ENCODE data around the gene RAPGEF5.

RAPGEF5 gene

DNA sequence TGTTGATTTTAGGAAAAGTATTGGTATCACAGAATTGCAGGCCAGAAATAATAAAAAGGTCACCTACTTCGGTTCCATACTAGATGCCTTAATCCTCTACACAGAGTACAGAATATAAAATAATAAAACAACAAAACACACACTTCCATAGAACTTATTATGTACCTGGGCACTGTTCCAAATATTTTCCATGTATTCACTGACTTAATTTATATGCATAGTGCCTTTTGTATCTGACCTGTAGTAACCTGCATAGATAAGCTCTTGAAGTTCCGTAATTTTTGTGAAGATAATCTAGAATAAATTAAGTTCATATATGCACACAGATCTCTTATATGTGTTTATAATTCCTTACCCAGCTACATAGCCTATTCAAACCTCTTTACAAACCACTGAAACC lies 78.3 kb downstream of the RAPGEF5 start:
- H3K4me2 ChIP-seq (ENCODE audit: low read length): no peak overlapping the region

GRCh38 chr7:22277375-22277774 lies 79.6 kb downstream of the RAPGEF5 start:
- Histone ChIP-seq H2AK5ac (ENCODE audit: low read length) (no peak overlapping the region), H3K27ac (ENCODE audit: low read depth, low read length) (no peak overlapping the region), H3K18ac (ENCODE audit: low read length) (no peak overlapping the region), H3K4me3 (ENCODE audit: low read depth, low read length) (no peak overlapping the region), H3K27me3 (ENCODE audit: insufficient read depth, low read length) (no peaks in the 10 kb centered on the region), H3K9me3 (ENCODE audit: insufficient read depth, low read depth, low read length) (no peaks in the 10 kb centered on the region), H2BK12ac (ENCODE audit: low read length) (no peak overlapping the region), H2BK120ac (ENCODE audit: insufficient read depth, low read length, poor library complexity) (no peak overlapping the region), H4K8ac (ENCODE audit: low read depth, low read length) (no peak overlapping the region), H4K91ac (ENCODE audit: low read depth, low read length) (no peak overlapping the region), H3K23ac (ENCODE audit: low read length) (no peak overlapping the region), H3K79me2 (ENCODE audit: control insufficient read depth, insufficient read depth, low read length, poor library complexity) (no peaks in the 10 kb centered on the region), H3K14ac (ENCODE audit: low read length) (no peak overlapping the region), H2AFZ (ENCODE audit: insufficient read depth, low read length, poor library complexity) (no peak overlapping the region), H3K36me3 (ENCODE audit: control insufficient read depth in 1 of 2, insufficient read depth in 2 of 2, low read length in 2 of 2) (no peaks in the 10 kb centered on the region), H3K4me2 (ENCODE audit: low read length) (no peak overlapping the region), H3K4me1 (ENCODE audit: control insufficient read depth in 1 of 2, insufficient read depth in 2 of 2, low read length in 2 of 2) (no peaks in the 10 kb centered on the region), H3K9ac (ENCODE audit: low read length) (no peak overlapping the region), H3K79me1 (ENCODE audit: low read length) (no peaks in the 10 kb centered on the region), H4K12ac (ENCODE audit: low read depth, low read length) (no peak overlapping the region), H3K4ac (ENCODE audit: low read depth, low read length) (no peak overlapping the region), H2BK5ac (ENCODE audit: low read depth, low read length, poor library complexity) (no peak overlapping the region)
- WGBS (ENCODE audit: extremely low coverage, insufficient coverage, insufficient read length): no CpG with 5 or more reads among the region's 4 CpGs
- DNase-seq: no peak

More for the DNA sequence above, 78.3 kb downstream of the RAPGEF5 start:
- Histone ChIP-seq H3K27ac (ENCODE audit: low read depth, low read length) (no peak overlapping the region), H2BK5ac (ENCODE audit: low read depth, low read length, poor library complexity) (no peak overlapping the region), H3K4ac (ENCODE audit: low read depth, low read length) (no peak overlapping the region), H3K4me3 (ENCODE audit: low read depth, low read length) (no peak overlapping the region), H3K79me2 (ENCODE audit: control insufficient read depth, insufficient read depth, low read length, poor library complexity) (no peaks in the 10 kb centered on the region), H2AK5ac (ENCODE audit: low read length) (no peak overlapping the region), H3K9me3 (ENCODE audit: insufficient read depth, low read depth, low read length) (no peaks in the 10 kb centered on the region), H2BK120ac (ENCODE audit: insufficient read depth, low read length, poor library complexity) (no peak overlapping the region), H3K79me1 (ENCODE audit: low read length) (no peaks in the 10 kb centered on the region), H2AFZ (ENCODE audit: insufficient read depth, low read length, poor library complexity) (no peak overlapping the region), H3K4me1 (ENCODE audit: control insufficient read depth in 1 of 2, insufficient read depth in 2 of 2, low read length in 2 of 2) (no peaks in the 10 kb centered on the region), H3K23ac (ENCODE audit: low read length) (no peak overlapping the region), H3K36me3 (ENCODE audit: control insufficient read depth in 1 of 2, insufficient read depth in 2 of 2, low read length in 2 of 2) (no peaks in the 10 kb centered on the region), H4K12ac (ENCODE audit: low read depth, low read length) (no peak overlapping the region), H3K14ac (ENCODE audit: low read length) (no peak overlapping the region), H3K27me3 (ENCODE audit: insufficient read depth, low read length) (no peaks in the 10 kb centered on the region), H3K9ac (ENCODE audit: low read length) (no peak overlapping the region), H4K91ac (ENCODE audit: low read depth, low read length) (no peak overlapping the region), H2BK12ac (ENCODE audit: low read length) (no peak overlapping the region), H4K8ac (ENCODE audit: low read depth, low read length) (no peak overlapping the region), H3K18ac (ENCODE audit: low read length) (no peak overlapping the region)
- no CpG with 5 or more reads among the region's 2 CpGs for WGBS (ENCODE audit: extremely low coverage, insufficient coverage, insufficient read length)
- no peak for DNase-seq

- no peak overlapping the region for H2AFZ ChIP-seq (ENCODE audit: insufficient read depth, low read length, poor library complexity)
- no peak overlapping the region for H2BK120ac ChIP-seq (ENCODE audit: insufficient read depth, low read length, poor library complexity)
- H3K14ac ChIP-seq (ENCODE audit: low read length): no peak overlapping the region
- no peak overlapping the region for H4K91ac ChIP-seq (ENCODE audit: low read depth, low read length)
- no peak overlapping the region for H2BK5ac ChIP-seq (ENCODE audit: low read depth, low read length, poor library complexity)
- no peaks in the 10 kb centered on the region for H3K79me2 ChIP-seq (ENCODE audit: control insufficient read depth, insufficient read depth, low read length, poor library complexity)
- no peaks in the 10 kb centered on the region for H3K9me3 ChIP-seq (ENCODE audit: insufficient read depth, low read depth, low read length)
- H4K8ac ChIP-seq (ENCODE audit: low read depth, low read length): no peak overlapping the region
- H3K4me1 ChIP-seq (ENCODE audit: control insufficient read depth in 1 of 2, insufficient read depth in 2 of 2, low read length in 2 of 2): no peaks in the 10 kb centered on the region
- no peak overlapping the region for H4K12ac ChIP-seq (ENCODE audit: low read depth, low read length)
- no peak overlapping the region for H3K23ac ChIP-seq (ENCODE audit: low read length)
- H3K18ac ChIP-seq (ENCODE audit: low read length): no peak overlapping the region
- no peaks in the 10 kb centered on the region for H3K79me1 ChIP-seq (ENCODE audit: low read length)
- no peak overlapping the region for H3K4me3 ChIP-seq (ENCODE audit: low read depth, low read length)
- H3K4me2 ChIP-seq (ENCODE audit: low read length): no peak overlapping the region
- no peak overlapping the region for H2BK12ac ChIP-seq (ENCODE audit: low read length)
- H3K4ac ChIP-seq (ENCODE audit: low read depth, low read length): no peak overlapping the region
- no peak overlapping the region for H2AK5ac ChIP-seq (ENCODE audit: low read length)
- H3K27me3 ChIP-seq (ENCODE audit: insufficient read depth, low read length): no peaks in the 10 kb centered on the region
- no CpG with 5 or more reads among the region's 2 CpGs for WGBS (ENCODE audit: extremely low coverage, insufficient coverage, insufficient read length)
- H3K9ac ChIP-seq (ENCODE audit: low read length): no peak overlapping the region
- H3K27ac ChIP-seq (ENCODE audit: low read depth, low read length): no peak overlapping the region
- H3K36me3 ChIP-seq (ENCODE audit: control insufficient read depth in 1 of 2, insufficient read depth in 2 of 2, low read length in 2 of 2): no peaks in the 10 kb centered on the region
- no peak for DNase-seq
Observed at GRCh38 chr7:22275661-22276060, 81.3 kb downstream of the RAPGEF5 start.

DNA sequence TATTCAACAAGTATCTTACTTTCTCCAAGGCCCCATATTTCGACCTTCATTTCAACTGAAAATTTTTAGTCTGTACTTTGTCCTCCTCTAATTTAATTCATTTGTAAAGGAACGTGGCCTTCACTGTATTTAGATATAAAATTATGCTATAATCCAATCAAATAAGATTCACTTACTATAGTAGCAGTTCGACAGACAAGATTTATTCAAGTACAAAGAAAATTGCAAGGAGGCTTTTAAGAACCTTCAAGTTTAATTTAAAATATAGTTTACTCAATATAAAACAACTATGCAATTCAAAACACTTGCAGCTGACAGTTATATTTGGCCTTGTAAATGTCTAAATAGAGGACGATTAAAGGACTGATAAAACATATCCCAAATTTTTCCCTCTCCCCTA lies 85.6 kb downstream of the RAPGEF5 start:
- H3K4me2 ChIP-seq (ENCODE audit: low read length): no peak overlapping the region
- H3K9me3 ChIP-seq (ENCODE audit: insufficient read depth, low read depth, low read length): no peaks in the 10 kb centered on the region
- no peak overlapping the region for H2AK5ac ChIP-seq (ENCODE audit: low read length)
- H3K9ac ChIP-seq (ENCODE audit: low read length): no peak overlapping the region
- H3K79me1 ChIP-seq (ENCODE audit: low read length): no peaks in the 10 kb centered on the region
- H3K14ac ChIP-seq (ENCODE audit: low read length): no peak overlapping the region
- WGBS (ENCODE audit: extremely low coverage, insufficient coverage, insufficient read length): no CpG with 5 or more reads among the region's 4 CpGs
- H2AFZ ChIP-seq (ENCODE audit: insufficient read depth, low read length, poor library complexity): no peak overlapping the region
- H3K4me1 ChIP-seq (ENCODE audit: control insufficient read depth in 1 of 2, insufficient read depth in 2 of 2, low read length in 2 of 2): no peaks in the 10 kb centered on the region
- no peak overlapping the region for H3K27ac ChIP-seq (ENCODE audit: low read depth, low read length)
- H2BK5ac ChIP-seq (ENCODE audit: low read depth, low read length, poor library complexity): no peak overlapping the region
- no peak overlapping the region for H3K4ac ChIP-seq (ENCODE audit: low read depth, low read length)
- no peak overlapping the region for H4K12ac ChIP-seq (ENCODE audit: low read depth, low read length)
- no peak overlapping the region for H3K23ac ChIP-seq (ENCODE audit: low read length)
- H4K8ac ChIP-seq (ENCODE audit: low read depth, low read length): no peak overlapping the region
- H3K79me2 ChIP-seq (ENCODE audit: control insufficient read depth, insufficient read depth, low read length, poor library complexity): no peaks in the 10 kb centered on the region
- no peak overlapping the region for H4K91ac ChIP-seq (ENCODE audit: low read depth, low read length)
- no peak overlapping the region for H3K4me3 ChIP-seq (ENCODE audit: low read depth, low read length)
- no peak overlapping the region for H3K18ac ChIP-seq (ENCODE audit: low read length)
- no peaks in the 10 kb centered on the region for H3K27me3 ChIP-seq (ENCODE audit: insufficient read depth, low read length)
- no peak for DNase-seq
- no peak overlapping the region for H2BK120ac ChIP-seq (ENCODE audit: insufficient read depth, low read length, poor library complexity)
- no peaks in the 10 kb centered on the region for H3K36me3 ChIP-seq (ENCODE audit: control insufficient read depth in 1 of 2, insufficient read depth in 2 of 2, low read length in 2 of 2)
- no peak overlapping the region for H2BK12ac ChIP-seq (ENCODE audit: low read length)

Data from trophoblast cell (in vitro differentiated cells and primary cell).